ENCODE results near the gene ATF6. TPM values are rescaled to one million over a fixed set of nuclear protein-coding genes. Genes with fewer than 3 reads are reported as not detected.

Gene ATF6
- total and polyA plus RNA-seq, 2 of the 8 experiments (the other 6 are each of a cell fraction or from before 2014, with no cell fraction given): 4.6 to 10.0 TPM

- Histone ChIP-seq H4K8ac (ENCODE audit: extremely low read depth, insufficient read depth, low read length) (no peak overlapping the region), H3K4me2 (ENCODE audit: insufficient read depth in 1 of 2, low read depth in 2 of 2, low read length in 2 of 2) (no peak overlapping the region), H3K79me1 (ENCODE audit: low read depth, low read length) (no peaks in the 10 kb centered on the region), H3K14ac (ENCODE audit: insufficient read length) (no peak overlapping the region), H2BK120ac (replicated peaks; ENCODE audit: low read depth, low read length) (no peak overlapping the region), H3K36me3 (ENCODE audit: control insufficient read depth in 2 of 4, insufficient read depth in 4 of 4, low read length in 3 of 4) (no peaks in the 10 kb centered on the region), H3K4ac (replicated peaks; ENCODE audit: insufficient read length, low read depth, low read length) (no peak overlapping the region), H3K18ac (ENCODE audit: extremely low read depth, low read length) (no peak overlapping the region), H3K9ac (replicated peaks in 1 of 4; ENCODE audit: extremely low read depth in 1 of 4, low read depth in 3 of 4, low read length in 3 of 4) (no peak overlapping the region), H3K27ac (ENCODE audit: low read depth, low read length) (no peak overlapping the region), H2BK5ac (ENCODE audit: low read depth, low read length) (no peak overlapping the region), H4K91ac (replicated peaks; ENCODE audit: insufficient read length, low read length) (no peak overlapping the region), H2AFZ (ENCODE audit: low read length) (no peak overlapping the region), H2BK20ac (ENCODE audit: low read length) (no peak overlapping the region), H3K27me3 (replicated peaks in 1 of 4; ENCODE audit: control insufficient read depth in 3 of 4, extremely low read depth in 1 of 4, insufficient read depth in 3 of 4, low read length in 3 of 4) (no peaks in the 10 kb centered on the region), H4K5ac (ENCODE audit: insufficient read length, low read depth, low read length) (no peak overlapping the region), H3K79me2 (ENCODE audit: control insufficient read depth in 1 of 2, insufficient read depth in 2 of 2, low read length in 2 of 2) (no peaks in the 10 kb centered on the region), H2AK5ac (ENCODE audit: low read depth, low read length) (no peak overlapping the region), H3K23ac (ENCODE audit: insufficient read length) (no peak overlapping the region), H3K56ac (replicated peaks; ENCODE audit: insufficient read length, low read depth, low read length) (no peak overlapping the region), H4K20me1 (replicated peaks in 1 of 2; ENCODE audit: control insufficient read depth in 1 of 2, insufficient read depth in 2 of 2, low read length in 2 of 2) (no peaks in the 10 kb centered on the region), H3K9me3 (ENCODE audit: insufficient read depth in 2 of 2, low read depth in 1 of 2, low read length in 1 of 2) (no peaks in the 10 kb centered on the region), H2BK15ac (ENCODE audit: low read length) (no peak overlapping the region), H3K4me3 (ENCODE audit: extremely low read depth in 1 of 4, insufficient read depth in 2 of 4, low read depth in 3 of 4, low read length in 4 of 4) (no peak overlapping the region), H2BK12ac (ENCODE audit: low read depth, low read length) (0 out of 2 replicates have a peak overlapping the region, but pooled peaks have one; percentile 51), H3K23me2 (ENCODE audit: low read depth, low read length) (no peaks in the 10 kb centered on the region), H3K4me1 (replicated peaks in 1 of 4; ENCODE audit: control insufficient read depth in 3 of 4, insufficient read depth in 4 of 4, low read length in 3 of 4) (peaks cover 1 to 14% (median 4%) of the 10 kb centered on the region in 4 experiments; a peak in 4 of 7 replicates)
- POLR2A ChIA-PET (ENCODE audit: partially characterized antibody): interaction anchor here (2.3 to 4.8 kb wide), 2 partner anchors 10 to 13 kb away, joined by 9 to 24 read pairs; partner anchors contain the start of gene DUSP12
- CTCF ChIA-PET (ENCODE audit: partially characterized antibody): interaction anchor here (0.6 to 10.3 kb wide), 10 partner anchors 13 to 381 kb away, joined by 3 to 69 read pairs (median 4); no protein-coding TSS in a partner anchor
- DNase-seq (ENCODE audit: low read depth in 1 of 2, low spot score in 2 of 2): no peak
- no peak for FAIRE-seq
- 77% methylated on average over 8 of the region's 8 CpGs; no CpG with 5 or more reads in 1 of the 2 experiments for WGBS, 2 experiments (ENCODE audit: extremely low coverage in 1 of 2, insufficient coverage in 1 of 2, insufficient read length in 1 of 2, insufficient replicate concordance in 2 of 2, low coverage in 1 of 2, low lambda C conversion rate in 2 of 2, missing lambda C conversion rate in 1 of 2)
- no peak for TF ChIP-seq TEAD4 (IDR thresholded peaks at IDR 0.05; ENCODE audit: low read depth, low read length)
- TF ChIP-seq, protein P1, sequence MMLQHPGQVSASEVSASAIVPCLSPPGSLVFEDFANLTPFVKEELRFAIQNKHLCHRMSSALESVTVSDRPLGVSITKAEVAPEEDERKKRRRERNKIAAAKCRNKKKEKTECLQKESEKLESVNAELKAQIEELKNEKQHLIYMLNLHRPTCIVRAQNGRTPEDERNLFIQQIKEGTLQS (IDR thresholded peaks at IDR 0.05; ENCODE audit: insufficient read depth, low read depth, low read length): no peak
- TF ChIP-seq USF2 (IDR thresholded peaks at IDR 0.05; ENCODE audit: low read length): no peak
- TF ChIP-seq, protein P2, sequence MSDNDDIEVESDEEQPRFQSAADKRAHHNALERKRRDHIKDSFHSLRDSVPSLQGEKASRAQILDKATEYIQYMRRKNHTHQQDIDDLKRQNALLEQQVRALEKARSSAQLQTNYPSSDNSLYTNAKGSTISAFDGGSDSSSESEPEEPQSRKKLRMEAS (IDR thresholded peaks at IDR 0.05): no peak
- no peak for TF ChIP-seq GTF2F1 (IDR thresholded peaks at IDR 0.05; ENCODE audit: borderline replicate concordance, low read depth, low read length)
Measured at GRCh38 chr1:161739865-161740566, 26.1 kb upstream of the ATF6 start.

Data from H1 (cell line).